Activated CD8-positive, alpha-beta memory T cell treated with anti-CD3 and anti-CD28 coated beads, Interleukin-2, amount 50 U/mL, for 4 hours (primary cell): Measurements from ENCODE around the gene MCTP1.
"Not testable (repeated sequence)": the region's sequence is repeated elsewhere in the genome, so short reads cannot be mapped to it uniquely, and the experiment has no call there.

ENCODE experiments used
- DNase-seq: peaks from one replicate; pipeline ENCODE4 v3.0.0-alpha.2; 2020

The MCTP1 gene

DNA sequence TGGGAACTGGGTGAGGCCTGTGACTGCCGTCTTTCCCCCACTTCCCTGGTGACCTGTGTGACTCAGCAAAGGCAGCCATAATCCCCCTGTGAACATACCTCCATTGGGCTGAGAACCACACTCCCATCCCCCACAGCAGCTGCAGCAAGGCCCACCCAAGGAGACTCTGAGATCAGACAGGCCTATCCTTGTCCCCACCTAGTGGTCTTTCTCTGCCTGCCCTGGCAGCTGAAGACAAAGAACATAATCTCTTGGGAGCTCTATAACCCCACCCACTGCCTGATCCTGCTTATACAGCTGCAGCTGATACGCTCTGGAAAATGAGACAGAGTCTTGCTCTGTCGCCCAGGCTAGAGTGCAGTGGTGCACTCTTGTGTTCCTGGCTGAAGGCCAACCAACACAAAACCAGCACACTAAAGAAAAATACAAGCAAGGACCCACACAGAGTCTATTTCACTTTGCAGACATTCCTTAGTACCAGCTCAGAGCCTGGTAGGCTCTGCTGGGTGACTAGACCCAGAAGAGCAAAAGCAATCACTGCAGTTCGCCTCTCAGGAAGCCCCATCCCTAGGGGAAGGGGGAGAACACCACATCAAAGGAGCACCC, 106.7 kb downstream of the MCTP1 start:
- no peak for DNase-seq

GRCh38 chr5:95177456-95177855, 107.4 kb downstream of the MCTP1 start:
- no peak for DNase-seq

DNA sequence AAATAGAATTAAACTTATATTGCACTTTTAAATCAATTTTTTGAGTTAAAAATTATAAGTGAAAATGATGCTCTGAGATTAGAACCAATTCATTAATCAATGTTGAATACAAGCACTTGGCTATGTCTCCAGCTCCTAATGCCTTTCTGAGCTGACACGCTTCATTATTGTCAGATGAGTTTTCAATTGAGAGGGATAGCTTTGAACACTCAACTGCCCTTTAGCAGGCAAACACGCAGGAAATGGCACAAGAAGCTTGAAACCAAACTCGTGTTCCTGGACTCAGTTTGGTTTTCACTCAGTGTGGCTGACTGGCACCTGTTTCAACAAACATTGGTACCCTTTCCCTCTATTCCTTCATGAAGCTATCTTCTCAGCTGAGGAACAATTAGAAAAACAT, 109.8 kb downstream of the MCTP1 start:
- DNase-seq, result no peak

GRCh38 chr5:95172659-95173058, 112.2 kb downstream of the MCTP1 start:
- DNase-seq, result no peak

DNA sequence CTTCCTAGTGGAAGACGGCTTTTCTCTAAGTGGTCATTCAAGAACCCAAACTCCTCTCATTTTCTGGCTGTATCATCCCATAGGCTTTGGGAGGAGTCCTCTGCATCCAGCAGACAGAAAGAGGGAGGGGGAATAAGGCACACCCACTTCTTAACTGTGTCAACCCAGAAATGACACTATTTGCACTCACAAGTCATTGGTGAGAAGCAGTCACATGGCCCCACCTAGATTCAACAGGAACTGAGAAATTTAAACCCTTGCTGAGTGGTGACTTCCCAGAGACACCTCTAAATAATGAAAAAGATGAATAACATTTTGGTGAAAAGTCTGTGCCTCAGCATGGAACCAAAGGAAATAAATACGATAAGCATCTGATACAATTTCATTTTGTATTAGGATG, 120.0 kb downstream of the MCTP1 start:
- DNase-seq, result no peak

GRCh38 chr5:95163079-95163478, 121.8 kb downstream of the MCTP1 start:
- no peak for DNase-seq

GRCh38 chr5:95162231-95162992, 122.5 kb downstream of the MCTP1 start:
- no peak for DNase-seq

DNA sequence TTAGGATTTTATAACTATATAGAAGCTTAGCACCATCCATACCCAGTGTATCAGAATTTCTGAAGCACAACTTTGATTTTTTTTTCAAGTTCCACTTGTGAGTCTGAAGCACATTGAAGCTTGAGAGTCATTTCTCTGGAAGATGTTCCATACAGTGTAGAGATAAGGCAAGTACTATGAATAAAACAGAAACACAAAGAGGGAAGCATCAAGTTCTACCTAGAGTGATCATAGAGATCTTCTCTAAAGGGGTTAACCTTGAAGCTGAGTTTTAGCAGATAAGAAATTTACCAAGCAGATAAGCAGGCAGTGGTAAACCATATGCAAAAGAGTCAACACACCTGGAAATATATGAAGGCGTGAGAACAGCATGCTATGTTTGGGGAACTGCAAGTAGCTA, 125.3 kb downstream of the MCTP1 start:
- no peak for DNase-seq

DNA sequence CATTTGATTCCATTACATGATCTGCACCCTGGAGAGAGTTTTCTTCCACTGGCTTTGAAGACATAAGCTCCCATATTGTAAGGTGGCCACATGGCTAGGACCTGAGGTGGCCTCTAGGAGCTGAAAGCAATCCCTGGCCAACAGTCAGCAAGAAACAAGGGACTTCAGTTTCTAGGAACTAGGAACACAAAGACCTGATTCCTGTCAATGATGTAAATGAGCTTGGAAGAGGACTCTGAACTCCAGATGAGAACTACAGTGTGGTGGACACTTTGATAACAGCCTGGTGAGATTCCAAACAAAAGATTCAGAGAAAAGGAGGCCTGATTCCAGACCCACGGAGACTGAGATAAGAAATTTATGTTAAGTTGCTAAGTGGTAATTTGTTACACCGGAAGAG, 129.0 kb downstream of the MCTP1 start:
- DNase-seq, result no peak

DNA sequence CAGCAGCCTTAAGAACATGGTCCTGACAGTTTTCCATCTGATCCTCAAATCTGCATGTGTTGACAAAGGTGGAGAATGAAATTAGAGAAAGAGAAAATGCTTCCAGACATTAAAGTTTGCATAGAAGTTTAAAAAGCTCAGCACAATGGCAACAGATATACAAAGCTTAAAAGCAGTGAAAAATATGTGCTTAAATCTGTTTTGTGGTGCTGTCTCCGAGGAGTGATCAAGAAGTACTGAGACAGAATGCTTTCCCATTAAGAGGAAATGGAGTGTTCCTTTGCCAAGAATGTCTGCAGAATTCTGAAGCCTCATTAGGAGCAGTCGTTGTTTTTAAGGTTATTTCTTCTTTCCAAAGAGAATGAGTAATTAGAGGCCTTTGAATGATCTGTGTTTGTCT, 131.4 kb downstream of the MCTP1 start:
- DNase-seq, result no peak

GRCh38 chr5:95152535-95152934, 132.4 kb downstream of the MCTP1 start:
- DNase-seq, result no peak

GRCh38 chr5:95152131-95152530, 132.8 kb downstream of the MCTP1 start:
- no peak for DNase-seq

- DNase-seq, result no peak
These were observed 133.2 kb downstream of the MCTP1 start for GRCh38 chr5:95151694-95152093.

DNA sequence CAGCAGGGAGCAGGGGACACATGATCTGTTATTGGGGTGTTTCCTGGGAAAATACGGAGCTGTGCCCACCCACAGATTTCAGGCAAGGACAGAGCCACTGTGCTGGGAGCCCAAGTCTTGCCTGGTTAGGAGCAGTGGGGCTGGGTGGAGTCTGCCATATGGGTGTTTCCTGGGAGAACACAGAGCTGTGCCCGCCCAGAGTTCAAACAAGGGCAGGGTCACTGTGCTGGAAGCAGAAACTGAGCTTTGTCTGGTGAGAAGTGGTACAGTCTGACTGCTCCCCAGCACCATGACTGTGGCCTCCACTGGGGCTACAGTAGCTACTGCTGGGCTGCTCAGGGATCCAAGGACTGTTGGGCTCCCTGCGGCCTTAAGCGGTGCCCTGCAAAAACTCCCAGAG, 135.5 kb downstream of the MCTP1 start:
- no peak for DNase-seq

DNA sequence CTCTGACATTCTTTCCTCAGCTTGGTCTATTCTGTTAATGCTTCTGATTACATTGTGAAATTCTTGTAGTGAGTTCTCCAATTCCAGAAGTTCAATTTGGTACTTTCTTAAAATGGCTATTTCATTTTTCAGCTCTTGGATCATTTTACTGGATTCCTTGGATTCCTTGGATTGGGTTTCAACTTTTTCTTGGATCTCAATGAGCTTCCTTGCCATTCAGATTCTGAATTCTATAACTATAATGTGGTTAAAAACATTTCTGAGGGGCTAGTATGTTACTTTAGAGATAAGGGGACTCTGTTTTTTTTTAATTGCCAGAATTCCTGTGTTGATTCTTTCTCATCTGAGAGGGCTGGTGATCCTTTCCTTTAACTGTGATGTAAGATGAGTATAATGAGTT, 136.4 kb downstream of the MCTP1 start:
- DNase-seq, result no peak

- DNase-seq, result not testable (repeated sequence)
These were observed 141.0 kb downstream of the MCTP1 start for GRCh38 chr5:95143858-95144257.

DNA sequence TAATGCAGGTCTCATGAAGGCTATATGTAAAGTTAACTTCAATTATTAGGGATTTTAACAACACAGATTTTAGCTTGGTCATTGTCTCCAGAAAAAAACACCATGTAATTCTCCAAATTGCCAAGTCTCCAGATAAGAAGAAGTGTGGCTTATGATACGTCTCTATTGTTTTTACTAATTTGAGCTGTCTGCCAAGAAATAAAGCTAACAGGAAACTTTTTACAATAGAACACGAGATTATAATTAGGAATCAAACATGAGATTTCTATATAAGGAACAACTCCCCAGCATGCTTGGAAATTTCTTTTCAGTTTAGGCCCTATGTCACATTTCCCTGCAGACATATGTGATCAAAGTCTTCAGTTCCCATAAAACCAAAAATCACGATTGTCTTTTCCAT, 142.7 kb downstream of the MCTP1 start:
- DNase-seq, result no peak

DNA sequence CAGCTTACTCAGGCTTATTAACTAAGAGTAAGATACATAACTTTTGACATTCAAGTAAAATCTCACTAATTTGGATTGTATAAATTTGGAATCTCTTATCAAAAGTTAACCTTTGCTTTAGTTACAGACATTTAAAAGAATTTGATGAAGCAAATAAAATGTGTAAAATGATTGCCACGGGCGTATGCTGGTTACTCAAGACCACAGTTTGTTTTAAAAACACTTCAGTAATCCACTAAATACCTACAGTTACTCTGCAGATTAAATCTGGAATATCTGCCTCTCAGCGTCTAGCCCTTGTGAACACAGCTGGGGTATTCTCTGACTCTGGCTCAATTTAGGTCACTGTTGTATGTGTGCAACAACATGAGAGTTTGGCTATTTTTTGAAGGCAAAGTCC, 143.8 kb downstream of the MCTP1 start:
- no peak for DNase-seq

DNA sequence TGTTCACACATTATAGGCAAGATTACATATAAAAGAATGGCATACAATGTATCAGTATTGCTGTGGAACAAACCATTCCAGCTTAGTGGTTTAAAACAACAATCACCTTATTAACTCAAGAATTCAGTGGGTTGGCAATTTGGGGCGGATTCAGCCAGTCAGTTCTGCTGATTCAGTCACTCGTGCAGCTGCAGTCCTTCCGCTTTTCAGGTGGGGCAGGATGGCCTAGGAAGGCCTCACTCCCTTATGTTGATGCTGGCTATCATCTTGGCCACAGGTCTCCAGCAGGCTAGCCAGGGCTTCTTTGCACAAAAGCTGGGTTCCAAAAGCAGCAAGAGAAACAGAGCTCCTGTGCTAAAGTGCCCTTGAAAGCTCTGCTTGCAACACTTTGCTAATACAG, 150.6 kb downstream of the MCTP1 start:
- DNase-seq, result no peak

DNA sequence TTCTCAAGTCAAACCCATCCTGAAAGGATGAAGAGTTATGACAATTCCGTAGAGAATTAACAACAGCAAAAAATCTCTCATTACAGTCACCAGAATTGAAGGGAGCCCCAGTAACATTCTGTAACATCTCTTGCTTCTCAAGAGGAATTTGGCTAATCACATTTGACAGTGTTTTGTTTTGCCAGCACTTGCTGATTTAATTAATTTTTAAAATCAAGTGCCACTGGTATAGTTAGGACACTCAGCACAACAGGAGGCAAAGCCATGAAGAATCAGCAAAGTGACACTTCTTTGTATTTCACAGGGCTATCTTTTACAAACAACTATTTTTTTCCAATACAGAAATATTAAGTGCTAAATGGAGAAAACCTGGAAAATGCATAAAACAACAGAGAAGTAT, 152.8 kb downstream of the MCTP1 start:
- no peak for DNase-seq

DNA sequence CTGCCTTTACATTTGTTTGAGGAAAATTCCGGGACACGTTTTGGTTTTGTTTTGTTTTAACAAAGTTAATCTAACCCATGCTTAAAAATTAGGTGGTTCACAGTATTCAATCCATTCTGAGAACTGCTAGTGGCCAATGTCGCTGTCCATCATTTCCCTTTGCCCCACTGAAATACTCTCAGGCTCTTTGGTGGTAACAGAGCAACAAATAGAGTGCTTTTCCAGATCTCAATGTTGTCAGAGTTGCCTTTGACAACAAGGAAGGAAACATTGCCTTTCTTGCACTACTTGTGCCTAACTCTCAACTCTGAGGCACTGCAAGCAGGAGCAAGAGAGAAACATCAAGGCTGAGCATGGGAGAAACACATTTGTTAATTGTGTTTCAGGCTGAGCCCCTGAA, 154.0 kb downstream of the MCTP1 start:
- no peak for DNase-seq

- no peak for DNase-seq
These were observed 160.2 kb downstream of the MCTP1 start for GRCh38 chr5:95124731-95125130.

DNA sequence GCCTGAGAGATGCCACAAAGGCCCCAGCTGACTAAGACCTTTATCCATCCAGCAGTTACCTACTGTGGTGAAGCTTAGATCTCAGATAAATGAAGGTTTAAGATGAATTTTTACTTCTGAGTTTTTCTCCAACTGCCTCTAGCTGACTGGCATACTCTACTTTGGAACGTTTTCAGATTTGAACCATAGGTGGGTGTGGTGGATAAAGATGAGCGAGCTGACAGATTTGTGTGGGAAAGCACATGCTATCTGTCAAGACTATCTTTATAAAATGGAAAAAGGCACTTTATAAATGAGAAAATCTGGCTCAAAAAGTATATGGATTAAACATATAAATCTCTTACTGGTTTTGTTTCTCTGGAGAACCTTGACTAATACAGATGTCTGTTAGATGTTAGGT, 160.8 kb downstream of the MCTP1 start:
- DNase-seq, result no peak

GRCh38 chr5:95114902-95115301, 170.0 kb downstream of the MCTP1 start:
- DNase-seq, result no peak

- DNase-seq, result no peak
These were observed 170.6 kb downstream of the MCTP1 start for GRCh38 chr5:95114305-95114704.
